SKM-1 treated with dmso at 0.1 percent for 144 hours (cell line): ENCODE measurements around the gene BCAS1.
"Not testable (repeated sequence)": the region's sequence is repeated elsewhere in the genome, so short reads cannot be mapped to it uniquely, and the experiment has no call there.

Experiments used
- DNase-seq: peaks from one replicate; lab custom pipeline; 2025; ENCODE audit not compliant: unreplicated experiment; lab: John Stamatoyannopoulos, UW

Gene BCAS1

GRCh38 chr20:53990003-53990402 lies 80.4 kb downstream of the BCAS1 start:
- DNase-seq: no peak

- DNase-seq: no peak
Measured at GRCh38 chr20:53989401-53989800, 81.0 kb downstream of the BCAS1 start.

GRCh38 chr20:53986037-53986650 lies 84.2 kb downstream of the BCAS1 start:
- no peak for DNase-seq

GRCh38 chr20:53985150-53985518 lies 85.3 kb downstream of the BCAS1 start:
- no peak for DNase-seq

- no peak for DNase-seq
Measured at GRCh38 chr20:53984356-53985149, 85.8 kb downstream of the BCAS1 start.

- no peak for DNase-seq
Measured at GRCh38 chr20:53983401-53983800, 87.0 kb downstream of the BCAS1 start.

GRCh38 chr20:53982624-53983023 lies 87.8 kb downstream of the BCAS1 start:
- DNase-seq: no peak

GRCh38 chr20:53981752-53982437 lies 88.5 kb downstream of the BCAS1 start:
- no peak for DNase-seq

GRCh38 chr20:53981130-53981529 lies 89.3 kb downstream of the BCAS1 start:
- no peak for DNase-seq

- no peak for DNase-seq
Measured at GRCh38 chr20:53980031-53980465, 90.3 kb downstream of the BCAS1 start.

GRCh38 chr20:53978497-53978896 lies 91.9 kb downstream of the BCAS1 start:
- DNase-seq: no peak

- DNase-seq: no peak
Measured at GRCh38 chr20:53977391-53977790, 93.0 kb downstream of the BCAS1 start.

GRCh38 chr20:53975761-53976160 lies 94.6 kb downstream of the BCAS1 start:
- no peak for DNase-seq

- DNase-seq: no peak
Measured at GRCh38 chr20:53974785-53975555, 95.4 kb downstream of the BCAS1 start.

- not testable (repeated sequence) for DNase-seq
Measured at GRCh38 chr20:53973882-53974281, 96.5 kb downstream of the BCAS1 start.

GRCh38 chr20:53972179-53972578 lies 98.2 kb downstream of the BCAS1 start:
- no peak for DNase-seq

- DNase-seq: no peak
Measured at GRCh38 chr20:53971096-53971683, 99.2 kb downstream of the BCAS1 start.

GRCh38 chr20:53970232-53970631 lies 100.2 kb downstream of the BCAS1 start:
- DNase-seq: no peak

GRCh38 chr20:53967527-53967926 lies 102.9 kb downstream of the BCAS1 start:
- DNase-seq: no peak

GRCh38 chr20:53966774-53967398 lies 103.5 kb downstream of the BCAS1 start:
- DNase-seq: no peak
